GM21825 (cell line): ENCODE results near the gene PIGS.
"Not testable (repeated sequence)": the region's sequence is repeated elsewhere in the genome, so short reads cannot be mapped to it uniquely, and the experiment has no call there.

Experiments used
- ATAC-seq: cut with Tn5 transposase; IDR thresholded peaks from one replicate; pipeline ENCODE4 v1.9.1; 2021; ENCODE audit warnings: mild to moderate bottlenecking, moderate library complexity; ENCODE audit not compliant: unreplicated experiment

The PIGS gene

GRCh38 chr17:28571361-28572122, at the start of gene PIGS:
Gene PIGS (minus strand): TSS chr17:28571524. CDS start chr17:28571496, 28 bp downstream.
- peak; percentile 71 for ATAC-seq

GRCh38 chr17:28620010-28620409, 48.7 kb upstream of the PIGS start:
- ATAC-seq: no peak

- ATAC-seq: no peak
Observed at GRCh38 chr17:28618464-28618863, 47.1 kb upstream of the PIGS start.

GRCh38 chr17:28616281-28616680, 45.0 kb upstream of the PIGS start:
- ATAC-seq: no peak

- ATAC-seq: no peak
Observed at GRCh38 chr17:28615260-28615940, 44.1 kb upstream of the PIGS start.

GRCh38 chr17:28613931-28614381, 42.6 kb upstream of the PIGS start, which contains the start of gene RSKR:
Gene RSKR (minus strand): TSS chr17:28614185. CDS start chr17:28614161, 24 bp downstream.
- ATAC-seq: no peak

- ATAC-seq: no peak
Observed at GRCh38 chr17:28612936-28613872, 41.9 kb upstream of the PIGS start.

GRCh38 chr17:28612531-28612930, 41.2 kb upstream of the PIGS start:
- ATAC-seq: no peak

DNA sequence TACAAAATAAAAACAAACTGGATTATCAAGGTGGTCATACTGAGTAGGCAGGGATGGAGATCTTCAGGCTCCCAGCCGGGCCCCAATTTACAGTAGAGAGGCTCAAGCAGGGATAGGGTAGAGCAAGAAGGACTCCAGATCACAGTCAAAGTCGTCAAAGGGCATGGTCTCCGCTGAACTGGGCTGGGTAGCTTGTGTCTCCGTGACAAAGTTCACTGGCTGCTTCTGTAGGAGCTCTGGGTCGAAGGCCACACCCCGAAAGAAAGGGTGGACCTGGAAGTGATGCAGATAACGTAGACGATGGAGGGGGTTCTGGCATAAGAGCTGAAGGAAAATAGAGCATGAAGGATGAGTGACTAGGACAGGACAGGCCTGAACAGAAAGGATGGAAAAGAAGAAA, 39.1 kb upstream of the PIGS start:
- ATAC-seq: no peak

DNA sequence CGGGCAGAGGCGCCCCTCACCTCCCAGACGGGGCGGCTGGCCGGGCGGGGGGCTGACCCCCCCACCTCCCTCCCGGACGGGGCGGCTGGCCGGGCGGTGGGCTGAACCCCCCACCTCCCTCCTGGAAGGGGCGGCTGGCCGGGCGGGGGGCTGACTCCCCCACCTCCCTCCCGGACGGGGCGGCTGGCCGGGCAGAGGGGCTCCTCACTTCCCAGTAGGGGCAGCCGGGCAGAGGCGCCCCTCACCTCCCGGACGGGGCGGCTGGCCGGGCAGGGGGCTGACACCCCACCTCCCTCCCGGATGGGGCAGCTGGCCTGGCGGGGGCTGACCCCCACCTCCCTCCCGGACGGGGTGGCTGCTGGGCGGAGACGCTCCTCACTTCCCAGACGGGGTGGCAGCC, 32.7 kb upstream of the PIGS start:
- ATAC-seq: not testable (repeated sequence)

GRCh38 chr17:28599311-28600184, 28.2 kb upstream of the PIGS start:
- ATAC-seq: peak; percentile 45

DNA sequence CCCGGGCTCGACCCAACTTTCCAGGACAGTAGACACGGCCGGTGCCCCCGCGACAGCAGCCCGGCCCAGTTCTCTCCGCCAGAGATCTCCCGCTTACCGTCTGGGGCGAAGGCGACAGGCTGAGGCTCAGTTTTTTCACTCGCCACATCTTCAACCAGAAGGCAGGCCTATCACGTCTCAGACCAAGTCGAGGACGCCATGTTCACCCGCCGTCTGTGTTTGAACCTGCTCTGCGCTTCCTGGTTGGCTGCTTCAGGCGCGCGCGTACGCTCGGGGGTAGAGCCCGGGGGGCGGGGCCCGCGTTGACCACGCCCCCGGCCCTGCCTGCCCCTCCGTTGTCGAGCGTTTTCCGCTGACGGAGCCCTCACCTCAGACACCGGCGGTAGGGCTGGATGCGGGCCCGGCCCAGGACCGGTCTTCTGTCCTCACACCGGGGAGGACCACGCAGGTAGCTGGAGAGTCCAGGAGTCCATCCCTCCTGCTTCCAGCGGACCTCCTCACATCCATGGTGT, 27.5 kb upstream of the PIGS start, which contains the start of gene SPAG5:
SPAG5 (minus strand) TSS at position 227 of the 512 bp plus-strand sequence; CDS start at position 148, 79 bp downstream.
- peak; percentile 75 for ATAC-seq

DNA sequence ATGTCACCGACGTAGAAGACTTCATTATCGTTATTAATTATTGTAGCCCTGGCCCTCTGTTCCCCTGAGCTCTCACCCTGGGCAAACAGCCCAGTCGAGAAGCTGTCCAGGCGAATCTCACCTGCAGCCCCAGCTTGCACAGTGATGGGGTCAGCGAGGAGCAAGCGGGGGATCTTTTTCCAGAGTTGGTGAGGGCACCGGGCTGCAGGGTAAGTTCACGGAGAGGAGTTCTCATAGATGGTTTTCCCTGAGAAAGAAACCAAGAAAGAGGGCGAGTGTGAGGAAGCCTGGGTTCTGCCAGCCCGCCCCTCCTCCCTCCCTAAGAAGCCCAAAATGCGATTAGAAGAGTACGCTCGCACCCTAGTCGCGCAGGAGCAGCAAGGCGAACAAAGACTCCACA, 27.1 kb upstream of the PIGS start:
- ATAC-seq: no peak

DNA sequence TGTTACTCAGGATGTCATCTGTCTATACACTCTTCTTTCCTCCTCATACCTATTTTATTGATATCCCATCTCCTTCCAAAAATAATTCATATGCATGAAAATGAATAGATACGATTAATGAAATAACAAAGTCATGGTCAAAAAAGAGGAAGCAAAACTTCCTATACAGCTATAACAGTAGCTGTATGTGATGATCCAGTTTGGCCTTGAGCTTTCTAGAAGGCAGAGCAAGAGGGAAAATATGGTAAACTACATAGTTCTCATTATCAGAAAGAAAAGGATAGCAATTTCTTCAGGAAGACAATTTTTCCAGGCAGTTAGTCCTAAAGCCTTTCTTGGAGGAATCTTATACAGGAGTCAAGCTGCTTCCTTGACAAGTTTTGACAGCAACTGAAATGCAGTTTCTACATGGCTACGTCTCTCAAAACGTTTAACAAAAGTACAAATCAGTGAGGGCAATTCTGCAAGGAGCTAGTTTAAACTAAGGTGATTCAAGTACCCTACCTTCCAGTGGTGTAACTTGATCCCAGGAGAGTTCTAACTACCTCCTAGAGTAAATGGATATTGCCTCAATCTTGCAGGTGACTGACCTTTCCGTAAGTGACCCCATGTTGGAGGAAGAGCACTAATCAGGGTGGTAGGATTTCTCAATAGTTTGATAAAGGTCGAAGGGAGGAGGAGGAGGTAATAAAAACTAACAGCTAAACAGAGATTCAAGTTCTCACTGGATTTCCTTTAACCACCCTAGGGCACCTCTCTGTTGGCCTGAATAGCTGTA, 26.5 kb upstream of the PIGS start:
- ATAC-seq: no peak

DNA sequence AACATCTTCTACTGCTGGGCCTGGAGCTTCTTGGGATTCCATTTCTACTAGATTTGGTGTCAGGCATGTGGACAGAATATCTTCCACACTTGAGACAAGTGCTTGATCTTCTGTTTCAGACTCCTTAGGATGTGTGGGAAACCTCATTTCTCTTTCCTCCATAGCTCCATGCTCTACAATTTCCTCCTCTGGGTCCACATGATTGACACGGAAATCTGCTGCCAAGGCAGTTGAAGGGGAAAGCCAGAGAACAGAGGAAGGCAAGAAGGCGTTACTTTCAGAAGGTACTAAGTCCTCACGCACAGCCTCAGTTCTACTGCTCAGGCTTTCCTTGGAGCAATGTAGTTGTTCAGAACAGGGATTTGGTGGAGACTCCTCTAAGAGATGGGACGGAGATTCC, 20.9 kb upstream of the PIGS start:
- ATAC-seq: no peak

GRCh38 chr17:28585851-28586250, 14.5 kb upstream of the PIGS start:
- ATAC-seq: no peak

DNA sequence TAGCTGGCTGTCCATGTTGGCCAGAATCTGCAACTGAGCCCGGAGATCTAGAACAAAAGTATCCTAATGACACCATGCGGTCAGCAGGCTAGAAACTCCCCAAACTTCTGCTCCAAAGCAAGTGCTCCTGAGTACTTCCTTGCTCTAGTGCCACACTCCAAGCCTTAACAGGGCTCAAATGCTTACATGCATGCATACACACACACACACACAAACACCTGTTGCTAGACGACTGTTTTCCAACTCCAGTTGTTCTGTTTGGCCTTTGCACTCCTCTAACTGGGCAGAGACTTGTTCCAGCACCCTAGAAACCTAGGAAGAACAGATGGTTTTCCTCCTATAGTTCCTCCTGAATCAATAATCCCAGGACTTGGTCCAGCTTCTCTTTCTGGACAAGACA, 13.1 kb upstream of the PIGS start:
- ATAC-seq: no peak

- ATAC-seq: no peak
Observed at GRCh38 chr17:28582513-28582912, 11.2 kb upstream of the PIGS start.

- ATAC-seq: no peak
Observed at GRCh38 chr17:28580959-28581358, 9.6 kb upstream of the PIGS start.
